Heart right ventricle (tissue), 16 donors: ENCODE data around the gene FARP1. TPM values are rescaled to one million over a fixed set of nuclear protein-coding genes. Genes with fewer than 3 reads are reported as not detected.

ENCODE experiments used
- ATAC-seq, 8 donors: fragments of 200-7000 bp; cut with Tn5 transposase; one replicate each; pipeline ENCODE4 v1.9.1; 2020; ENCODE audit warnings: mild to moderate bottlenecking in 8 of 8, moderate library complexity in 8 of 8, moderate number of reproducible peaks in 1 of 8
- DNase-seq, 2 donors: peaks; one replicate each; pipeline ENCODE4 v3.0.0-alpha.2; 2020
- H3K27ac ChIP-seq, 10 donors: fragments of 200-600 bp; sonication (generic) in 2 of 10; one replicate each; pipeline versions ENCODE4 v1.5.0 to v1.8.0; 2020 to 2022; ENCODE audit warnings: mild to moderate bottlenecking in 3 of 10
- H3K27me3 ChIP-seq, 7 donors: fragments of 200-600 bp; one replicate each; pipeline ENCODE4 v1.8.0; 2021 to 2022; ENCODE audit warnings: mild to moderate bottlenecking in 2 of 7
- H3K36me3 ChIP-seq, 9 donors: fragments of 200-600 bp; sonication (generic) in 1 of 9; one replicate each; pipeline versions ENCODE4 v1.5.0 to v1.8.0; 2020 to 2022; ENCODE audit warnings: mild to moderate bottlenecking in 2 of 9
- H3K4me1 ChIP-seq, 9 donors: fragments of 200-600 bp; sonication (generic) in 1 of 9; one replicate each; pipeline versions ENCODE4 v1.5.0 to v1.8.0; 2020 to 2022; ENCODE audit warnings: mild to moderate bottlenecking in 4 of 9
- H3K4me3 ChIP-seq, 10 donors: fragments of 200-600 bp; sonication (generic) in 2 of 10; one replicate each; pipeline versions ENCODE4 v1.5.0 to v1.8.0; 2020 to 2022; ENCODE audit warnings: mild to moderate bottlenecking in 7 of 10, moderate library complexity in 2 of 10
- H3K9me3 ChIP-seq, 11 donors: fragments of 200-600 bp in 10 of 11; sonication (generic) in 2 of 11; one replicate each; pipeline versions ENCODE4 v1.5.0 to v1.8.0; 2013 to 2022; ENCODE audit warnings: mild to moderate bottlenecking in 2 of 11, control low read depth in 1 of 11, moderate library complexity in 1 of 11
- WGBS, 2 donors: extraction: QIAGEN DNeasy Blood & Tissue Kit; methylation state at CpG; one replicate each; pipeline ENCODE4 v1.1.7; 2013; ENCODE audit warnings: inconsistent platforms in 1 of 2; 5-methylcytosine and 5-hydroxymethylcytosine counted together
- intact Hi-C, 10 donors: fragments of 100-400 bp; cut with DNase I; formaldehyde crosslinking; loops; one replicate each; pipeline versions ENCODE4 v1.11.1 to v1.14.2; 2022
- polyA plus RNA-seq, 2 donors: library from polyadenylated mRNA; stranded (reverse); fragments of 200-250 nt; gene quantifications; one replicate each; pipeline ENCODE4 v1.2.3, GENCODE V29; 2013
- total RNA-seq, 10 donors: library from RNA; stranded (reverse); fragmentation: NEBNext Ultra II Directional in 3 of 10; extraction: Animal tissue kit (Norgen Biotek cat#: 25700) in 3 of 10; gene quantifications; one replicate each; pipeline versions ENCODE4 v1.2.1 to v1.2.4, GENCODE V29; 2021 to 2023
- TF ChIP-seq, protein P1 (sequence below), 9 donors: fragments of 200-600 bp; sonication (generic) in 2 of 9; IDR thresholded peaks; one replicate each; pipeline versions ENCODE4 v1.5.0 to v1.8.0; 2021 to 2022; ENCODE audit warnings: antibody characterized with exemption in 9 of 9, mild to moderate bottlenecking in 5 of 9, moderate library complexity in 1 of 9
- donor health status: Arrhythmogenic right ventricular cardiomyopathy.
- donor health status: ischemic (EF 13 %, LVEDD 7.1; RV severe dilation, severe dysfunction).
- donor health status: healthy with polysubstance abuse.
- donor health status: DM: no; HTN: yes; CAD: no.
- donor health status: DM: no; HTN: no; CAD: no.
- donor health status: ischemic (EF 25% LVEDD 6.9; RV normal size, moderate dysfunction).
- donor health status: ischemic (EF 25% LVEDD 5.7; RV mildly dilated, moderate dysfunction).
- donor health status: healthy.
- donor health status: DM: yes; HTN: yes; CAD: no.
- donor health status: Ischemic cardiomyopathy.
- donor health status: ischemic (EF 35%, LVEDD 5.7; RV mildly dilated, moderate dysfunction).
- donor health status: nonischemic (EF 11% LVEDD 7.7; RV severe dilation, severe dysfunction).
- donor health status: DM: yes; HTN: yes; CAD: no.
- donor health status: PGD.
- donor health status: ischemic (EF 29% LVEDD 5.4; RV normal size, mild dysfunction).
- donor health status: nonischemic (EF 23%, LVEDD 6.1; RV moderate dilation, normal function).

FARP1 gene
- total and polyA plus RNA-seq, 12 donors, result 6.9 to 72.9 (median 17.1) TPM

GRCh38 chr13:98144027-98144741, 1.3 kb downstream of the FARP1 start:
- peak in 1 of 2 donors; percentile 14 for DNase-seq
- H3K27me3 ChIP-seq, result peaks cover 0 to 47% (median 0%) of the 10 kb centered on the region in 7 donors
- WGBS, 2 donors, result 9 to 10% methylated on average over 21 of the region's 21 CpGs

DNA sequence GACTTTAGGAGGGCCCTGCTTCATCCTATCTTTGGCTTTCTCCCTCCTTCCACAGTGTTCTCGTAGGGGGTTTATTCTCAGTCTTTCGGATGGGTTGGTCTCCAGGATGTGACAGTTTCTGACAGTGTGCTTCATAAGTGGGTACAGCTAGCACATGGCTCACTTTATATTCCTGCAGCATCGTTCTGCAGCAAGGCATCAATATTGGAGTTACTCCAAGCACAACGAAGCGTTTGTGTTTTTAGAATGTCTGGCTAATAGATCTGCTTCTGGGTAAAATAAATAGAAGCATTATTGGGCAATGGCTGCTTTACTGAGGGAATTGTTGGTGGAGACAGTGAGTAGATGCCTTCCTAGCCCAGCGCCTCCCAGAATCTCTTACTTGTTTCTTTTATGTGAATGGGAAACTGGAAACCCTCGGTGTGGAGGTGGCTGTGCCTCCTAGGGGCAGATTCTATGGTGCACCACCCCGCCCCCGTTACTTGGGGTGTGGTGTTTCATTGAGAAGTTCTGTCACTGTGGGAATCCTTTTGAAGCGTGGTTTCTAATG, 2.0 kb downstream of the FARP1 start:
- TF ChIP-seq, protein P1, sequence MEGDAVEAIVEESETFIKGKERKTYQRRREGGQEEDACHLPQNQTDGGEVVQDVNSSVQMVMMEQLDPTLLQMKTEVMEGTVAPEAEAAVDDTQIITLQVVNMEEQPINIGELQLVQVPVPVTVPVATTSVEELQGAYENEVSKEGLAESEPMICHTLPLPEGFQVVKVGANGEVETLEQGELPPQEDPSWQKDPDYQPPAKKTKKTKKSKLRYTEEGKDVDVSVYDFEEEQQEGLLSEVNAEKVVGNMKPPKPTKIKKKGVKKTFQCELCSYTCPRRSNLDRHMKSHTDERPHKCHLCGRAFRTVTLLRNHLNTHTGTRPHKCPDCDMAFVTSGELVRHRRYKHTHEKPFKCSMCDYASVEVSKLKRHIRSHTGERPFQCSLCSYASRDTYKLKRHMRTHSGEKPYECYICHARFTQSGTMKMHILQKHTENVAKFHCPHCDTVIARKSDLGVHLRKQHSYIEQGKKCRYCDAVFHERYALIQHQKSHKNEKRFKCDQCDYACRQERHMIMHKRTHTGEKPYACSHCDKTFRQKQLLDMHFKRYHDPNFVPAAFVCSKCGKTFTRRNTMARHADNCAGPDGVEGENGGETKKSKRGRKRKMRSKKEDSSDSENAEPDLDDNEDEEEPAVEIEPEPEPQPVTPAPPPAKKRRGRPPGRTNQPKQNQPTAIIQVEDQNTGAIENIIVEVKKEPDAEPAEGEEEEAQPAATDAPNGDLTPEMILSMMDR (IDR thresholded peaks at IDR 0.05), result no peak
- Histone ChIP-seq H3K36me3 (no peaks in the 10 kb centered on the region), H3K4me1 (peaks cover 3 to 28% (median 20%) of the 10 kb centered on the region in 9 donors), H3K27ac (peak overlapping the region in 3 of 10 donors; percentile 1 to 80 (median 50)), H3K4me3 (peak overlapping the region in 6 of 10 donors; percentile 59 to 76 (median 62)), H3K27me3 (peaks cover 0 to 47% (median 0%) of the 10 kb centered on the region in 7 donors), H3K9me3 (no peaks in the 10 kb centered on the region)
- intact Hi-C loops, result loop anchor here in 8 of 10 donors (5.0 to 10.0 kb wide), 10 partner anchors 170 to 700 kb away; no protein-coding TSS in a partner anchor
- WGBS, 2 donors, result 53 to 57% methylated on average over 10 of the region's 10 CpGs
- DNase-seq (no peak), ATAC-seq (no peak)

More at GRCh38 chr13:98144027-98144741, 1.3 kb downstream of the FARP1 start:
- Histone ChIP-seq H3K4me3 (peak overlapping the region; percentile 38 to 94 (median 66)), H3K36me3 (no peaks in the 10 kb centered on the region), H3K9me3 (no peaks in the 10 kb centered on the region), H3K27ac (peak overlapping the region in 9 of 10 donors; percentile 29 to 89 (median 74)), H3K4me1 (peaks cover 3 to 28% (median 20%) of the 10 kb centered on the region in 9 donors)
- peak in 4 of 8 donors; percentile 27 to 41 (median 35) for ATAC-seq
- TF ChIP-seq, protein P1 (IDR thresholded peaks at IDR 0.05), result no peak
- intact Hi-C loops, result loop anchor here in 8 of 10 donors (5.0 to 10.0 kb wide), 10 partner anchors 171 to 701 kb away; no protein-coding TSS in a partner anchor

GRCh38 chr13:98147521-98147920, 4.6 kb downstream of the FARP1 start:
- peaks cover 0 to 29% (median 0%) of the 10 kb centered on the region in 7 donors for H3K27me3 ChIP-seq
- no peak overlapping the region for H3K4me3 ChIP-seq
- peaks cover 3 to 22% (median 14%) of the 10 kb centered on the region in 9 donors for H3K4me1 ChIP-seq
- TF ChIP-seq, protein P1 (IDR thresholded peaks at IDR 0.05), result no peak
- H3K27ac ChIP-seq, result no peak overlapping the region
- no peaks in the 10 kb centered on the region for H3K36me3 ChIP-seq
- no peaks in the 10 kb centered on the region for H3K9me3 ChIP-seq
- 76 to 77% methylated on average over 5 of the region's 5 CpGs for WGBS, 2 donors
- no peak for ATAC-seq
- DNase-seq, result no peak
- intact Hi-C loops, result loop anchor here in 7 of 10 donors (10.0 kb wide), 7 partner anchors 167 to 697 kb away; no protein-coding TSS in a partner anchor

- intact Hi-C loops, result no loop called here
- H3K9me3 ChIP-seq, result no peaks in the 10 kb centered on the region
- ATAC-seq, result no peak
- 91 to 96% methylated on average over 8 of the region's 8 CpGs for WGBS, 2 donors
- TF ChIP-seq, protein P1 (IDR thresholded peaks at IDR 0.05), result no peak
- no peak overlapping the region for H3K27ac ChIP-seq
- no peak overlapping the region for H3K4me3 ChIP-seq
- DNase-seq, result no peak
- H3K36me3 ChIP-seq, result no peaks in the 10 kb centered on the region
- peaks cover 0 to 3% (median 0%) of the 10 kb centered on the region in 7 donors for H3K27me3 ChIP-seq
- peaks cover 0 to 7% (median 0%) of the 10 kb centered on the region in 9 donors for H3K4me1 ChIP-seq
Measured at GRCh38 chr13:98150832-98151479, 8.1 kb downstream of the FARP1 start.
